Measurements from ENCODE around the gene CYB561D2. TPM values are rescaled to one million over a fixed set of nuclear protein-coding genes. Genes with fewer than 3 reads are reported as not detected.
"Not testable (repeated sequence)": the region's sequence is repeated elsewhere in the genome, so short reads cannot be mapped to it uniquely, and the experiment has no call there.

Gene CYB561D2
- polyA plus RNA-seq, 1 donor from 2014 or later = 21.2 TPM

- Histone ChIP-seq H3K9me3 (ENCODE audit: low read length) (no peaks in the 10 kb centered on the region), H3K4me3 (ENCODE audit: low read length) (no peak overlapping the region), H3K79me2 (replicated peaks; ENCODE audit: insufficient read depth, low read length) (no peaks in the 10 kb centered on the region), H3K4me2 (ENCODE audit: low read length) (no peak overlapping the region), H3K36me3 (ENCODE audit: insufficient read depth, low read length) (no peaks in the 10 kb centered on the region), H3K9ac (ENCODE audit: low read length) (no peak overlapping the region), H3K9me2 (ENCODE audit: insufficient read depth, low read length) (no peaks in the 10 kb centered on the region), H3F3A (ENCODE audit: insufficient read depth, low read length, poor library complexity, severe bottlenecking) (no peaks in the 10 kb centered on the region), H3K27ac (ENCODE audit: low read length) (no peak overlapping the region), H3K27me3 (ENCODE audit: insufficient read depth, low read depth, low read length) (no peaks in the 10 kb centered on the region), H4K20me1 (ENCODE audit: insufficient read depth) (no peaks in the 10 kb centered on the region), H2AFZ (ENCODE audit: low read depth, low read length) (no peak overlapping the region)
- no peak for TF ChIP-seq RAD21 (conservative IDR thresholded peaks at IDR 0.05)
- no peak for TF ChIP-seq SMC3 (conservative IDR thresholded peaks at IDR 0.05; ENCODE audit: poor library complexity)
- no peak for TF ChIP-seq CTCF (IDR thresholded peaks at IDR 0.05; ENCODE audit: poor library complexity, severe bottlenecking)
- no peak for TF ChIP-seq REST (IDR thresholded peaks at IDR 0.05; ENCODE audit: borderline replicate concordance)
- TF ChIP-seq POLR2AphosphoS5 (IDR thresholded peaks at IDR 0.05) = no peak
- TF ChIP-seq TAF1 (IDR thresholded peaks at IDR 0.05; ENCODE audit: low read depth) = no peak
- TF ChIP-seq EP300 (conservative IDR thresholded peaks at IDR 0.05; ENCODE audit: poor library complexity, severe bottlenecking) = no peak
- no peak for TF ChIP-seq EZH2 (IDR thresholded peaks at IDR 0.05; ENCODE audit: borderline replicate concordance, insufficient read depth, low read length, poor library complexity, severe bottlenecking)
- TF ChIP-seq MXI1 (conservative IDR thresholded peaks at IDR 0.05; ENCODE audit: poor library complexity, severe bottlenecking) = no peak
Observed at GRCh38 chr3:50304601-50305000, 46.1 kb upstream of the CYB561D2 start.

- H3K36me3 ChIP-seq (ENCODE audit: insufficient read depth, low read length); H3K27me3 ChIP-seq (ENCODE audit: insufficient read depth, low read depth, low read length); H3K9ac ChIP-seq (ENCODE audit: low read length): not testable (repeated sequence)
Observed at GRCh38 chr3:50312041-50312440, 38.6 kb upstream of the CYB561D2 start.

GRCh38 chr3:50314342-50314741, 36.3 kb upstream of the CYB561D2 start:
- Histone ChIP-seq H3K27me3 (ENCODE audit: insufficient read depth, low read depth, low read length) (no peaks in the 10 kb centered on the region), H3K4me3 (ENCODE audit: low read length) (no peak overlapping the region), H3K4me2 (ENCODE audit: low read length) (no peak overlapping the region), H3K27ac (ENCODE audit: low read length) (no peak overlapping the region), H3F3A (ENCODE audit: insufficient read depth, low read length, poor library complexity, severe bottlenecking) (no peaks in the 10 kb centered on the region), H3K36me3 (ENCODE audit: insufficient read depth, low read length) (no peaks in the 10 kb centered on the region), H2AFZ (ENCODE audit: low read depth, low read length) (no peak overlapping the region), H3K9ac (ENCODE audit: low read length) (no peak overlapping the region), H3K9me3 (ENCODE audit: low read length) (no peaks in the 10 kb centered on the region), H3K79me2 (replicated peaks; ENCODE audit: insufficient read depth, low read length) (peaks cover 8% of the 10 kb centered on the region), H4K20me1 (ENCODE audit: insufficient read depth) (no peaks in the 10 kb centered on the region), H3K9me2 (ENCODE audit: insufficient read depth, low read length) (no peaks in the 10 kb centered on the region)
- TF ChIP-seq EZH2 (IDR thresholded peaks at IDR 0.05; ENCODE audit: borderline replicate concordance, insufficient read depth, low read length, poor library complexity, severe bottlenecking) = no peak
- no peak for TF ChIP-seq CTCF (IDR thresholded peaks at IDR 0.05; ENCODE audit: poor library complexity, severe bottlenecking)
- TF ChIP-seq SMC3 (conservative IDR thresholded peaks at IDR 0.05; ENCODE audit: poor library complexity) = no peak
- TF ChIP-seq EP300 (conservative IDR thresholded peaks at IDR 0.05; ENCODE audit: poor library complexity, severe bottlenecking) = no peak
- no peak for TF ChIP-seq REST (IDR thresholded peaks at IDR 0.05; ENCODE audit: borderline replicate concordance)
- TF ChIP-seq MXI1 (conservative IDR thresholded peaks at IDR 0.05; ENCODE audit: poor library complexity, severe bottlenecking) = no peak
- no peak for TF ChIP-seq RAD21 (conservative IDR thresholded peaks at IDR 0.05)
- TF ChIP-seq POLR2AphosphoS5 (IDR thresholded peaks at IDR 0.05) = no peak
- no peak for TF ChIP-seq TAF1 (IDR thresholded peaks at IDR 0.05; ENCODE audit: low read depth)

More at GRCh38 chr3:50312041-50312440, 38.6 kb upstream of the CYB561D2 start:
- H2AFZ ChIP-seq (ENCODE audit: low read depth, low read length); H3K27ac ChIP-seq (ENCODE audit: low read length); H3K9me2 ChIP-seq (ENCODE audit: insufficient read depth, low read length); H3F3A ChIP-seq (ENCODE audit: insufficient read depth, low read length, poor library complexity, severe bottlenecking); H3K4me2 ChIP-seq (ENCODE audit: low read length); H3K4me3 ChIP-seq (ENCODE audit: low read length); H3K79me2 ChIP-seq (replicated peaks; ENCODE audit: insufficient read depth, low read length); H3K9me3 ChIP-seq (ENCODE audit: low read length); H4K20me1 ChIP-seq (ENCODE audit: insufficient read depth): not testable (repeated sequence)

Data from neural cell (in vitro differentiated cells).